ENCODE measurements around the gene ALK.

ALK gene

DNA sequence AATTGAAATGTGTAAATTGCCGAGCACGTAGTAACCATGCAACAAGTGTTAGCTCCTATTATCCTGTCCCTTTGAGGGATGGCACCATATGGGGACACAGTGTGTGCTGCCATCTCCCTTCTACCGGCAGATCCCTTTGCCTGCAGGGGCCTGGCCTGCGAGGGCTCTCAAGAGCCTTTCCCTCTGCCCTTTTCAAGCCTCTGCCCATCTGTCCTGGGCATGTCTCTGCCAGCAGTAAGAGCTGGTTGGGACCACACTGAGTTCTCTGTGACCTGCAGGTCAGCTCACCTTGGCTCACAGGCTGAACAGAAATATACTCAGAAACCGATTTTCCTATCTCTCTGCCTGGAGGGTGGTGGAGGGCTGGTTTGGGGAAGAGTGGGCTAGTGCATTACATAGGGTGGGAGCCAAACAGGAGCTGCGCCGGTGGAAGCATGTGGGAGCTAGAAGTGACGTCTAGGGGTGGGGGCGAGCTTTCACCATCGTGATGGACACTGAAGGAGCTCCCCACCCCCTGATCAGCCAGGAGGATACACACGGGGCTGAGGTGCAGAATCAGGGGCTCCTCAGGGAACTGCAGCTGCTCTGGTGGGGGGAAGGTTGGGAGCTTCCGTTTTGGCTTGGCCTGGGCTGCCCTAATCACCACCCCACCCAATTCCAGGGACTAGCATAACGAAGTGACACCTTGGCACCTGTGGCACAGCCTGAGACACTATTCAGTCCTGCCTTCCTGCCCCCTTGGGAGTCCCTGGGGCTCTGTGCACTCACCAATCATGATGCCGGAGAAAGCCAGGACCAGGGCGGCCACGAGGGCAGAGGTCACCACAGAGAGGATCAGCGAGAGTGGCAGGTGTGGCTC lies 696.5 kb downstream of the ALK start:
- Histone ChIP-seq H3K4me1 (ENCODE audit: control insufficient read depth, insufficient read depth, low read length) (no peaks in the 10 kb centered on the region), H3K27me3 (ENCODE audit: control insufficient read depth, insufficient read depth, low read length) (peaks cover 3% of the 10 kb centered on the region), H3K36me3 (ENCODE audit: control insufficient read depth, insufficient read depth, low read length) (no peaks in the 10 kb centered on the region), H3K27ac (ENCODE audit: low read depth, low read length) (no peak overlapping the region), H3K9ac (ENCODE audit: low read length) (no peak overlapping the region), H3K4me3 (ENCODE audit: low read length) (no peak overlapping the region)

DNA sequence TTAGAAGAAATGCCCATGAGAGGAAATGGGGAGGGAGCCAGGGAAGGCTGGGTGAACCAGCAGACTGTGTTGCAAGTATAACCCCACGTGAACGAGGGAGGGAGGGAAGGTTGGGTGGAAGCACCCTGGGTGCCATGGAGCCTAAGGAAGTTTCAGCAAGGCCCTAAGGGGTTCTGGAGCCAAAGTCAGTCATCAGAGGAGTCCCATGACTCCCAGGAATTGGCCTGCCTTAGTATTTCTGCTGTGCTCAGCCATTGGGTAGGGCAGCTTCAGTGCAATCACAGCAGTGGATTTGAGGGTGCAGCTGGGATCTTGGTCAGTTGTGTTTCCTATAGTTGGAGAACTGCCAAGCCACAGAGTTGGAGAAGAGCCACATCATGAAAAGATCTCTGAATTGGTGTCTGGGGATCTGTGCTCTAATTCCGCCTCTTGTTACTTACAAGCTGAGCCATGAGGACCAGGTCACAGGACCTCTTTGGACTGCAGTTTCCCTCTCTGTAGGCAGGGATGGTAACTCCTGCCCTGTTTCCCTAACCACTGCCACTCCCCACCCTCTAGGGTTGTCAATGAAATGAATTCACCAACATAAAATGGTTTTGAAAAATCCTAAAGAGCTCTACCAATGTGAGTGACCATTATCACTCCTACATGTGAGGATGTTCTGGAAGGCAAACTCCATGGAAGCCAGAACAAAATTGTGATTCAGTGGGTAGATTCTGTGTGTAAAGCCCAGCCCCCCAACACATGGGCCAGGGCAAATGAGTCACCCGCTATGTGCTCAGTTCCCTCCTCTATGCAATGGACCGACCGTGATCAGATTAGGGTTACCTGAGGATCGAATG lies 697.3 kb downstream of the ALK start:
- no peak overlapping the region for H3K27ac ChIP-seq (ENCODE audit: low read depth, low read length)
- no peak overlapping the region for H3K4me3 ChIP-seq (ENCODE audit: low read length)
- peaks cover 3% of the 10 kb centered on the region for H3K27me3 ChIP-seq (ENCODE audit: control insufficient read depth, insufficient read depth, low read length)
- no peak overlapping the region for H3K9ac ChIP-seq (ENCODE audit: low read length)
- no peaks in the 10 kb centered on the region for H3K4me1 ChIP-seq (ENCODE audit: control insufficient read depth, insufficient read depth, low read length)
- no peaks in the 10 kb centered on the region for H3K36me3 ChIP-seq (ENCODE audit: control insufficient read depth, insufficient read depth, low read length)

DNA sequence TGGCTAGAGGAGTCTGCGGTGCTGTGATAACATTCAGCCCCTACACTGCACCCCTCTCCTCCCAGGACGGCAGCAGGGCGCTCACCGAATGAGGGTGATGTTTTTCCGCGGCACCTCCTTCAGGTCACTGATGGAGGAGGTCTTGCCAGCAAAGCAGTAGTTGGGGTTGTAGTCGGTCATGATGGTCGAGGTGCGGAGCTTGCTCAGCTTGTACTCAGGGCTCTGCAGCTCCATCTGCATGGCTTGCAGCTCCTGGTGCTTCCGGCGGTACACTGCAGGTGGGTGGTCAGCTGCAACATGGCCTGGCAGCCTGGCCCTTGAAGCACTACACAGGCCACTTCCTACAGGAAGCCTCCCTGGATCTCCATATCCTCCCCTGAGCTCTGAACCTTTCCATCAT lies 698.1 kb downstream of the ALK start:
- no peak overlapping the region for H3K4me3 ChIP-seq (ENCODE audit: low read length)

DNA sequence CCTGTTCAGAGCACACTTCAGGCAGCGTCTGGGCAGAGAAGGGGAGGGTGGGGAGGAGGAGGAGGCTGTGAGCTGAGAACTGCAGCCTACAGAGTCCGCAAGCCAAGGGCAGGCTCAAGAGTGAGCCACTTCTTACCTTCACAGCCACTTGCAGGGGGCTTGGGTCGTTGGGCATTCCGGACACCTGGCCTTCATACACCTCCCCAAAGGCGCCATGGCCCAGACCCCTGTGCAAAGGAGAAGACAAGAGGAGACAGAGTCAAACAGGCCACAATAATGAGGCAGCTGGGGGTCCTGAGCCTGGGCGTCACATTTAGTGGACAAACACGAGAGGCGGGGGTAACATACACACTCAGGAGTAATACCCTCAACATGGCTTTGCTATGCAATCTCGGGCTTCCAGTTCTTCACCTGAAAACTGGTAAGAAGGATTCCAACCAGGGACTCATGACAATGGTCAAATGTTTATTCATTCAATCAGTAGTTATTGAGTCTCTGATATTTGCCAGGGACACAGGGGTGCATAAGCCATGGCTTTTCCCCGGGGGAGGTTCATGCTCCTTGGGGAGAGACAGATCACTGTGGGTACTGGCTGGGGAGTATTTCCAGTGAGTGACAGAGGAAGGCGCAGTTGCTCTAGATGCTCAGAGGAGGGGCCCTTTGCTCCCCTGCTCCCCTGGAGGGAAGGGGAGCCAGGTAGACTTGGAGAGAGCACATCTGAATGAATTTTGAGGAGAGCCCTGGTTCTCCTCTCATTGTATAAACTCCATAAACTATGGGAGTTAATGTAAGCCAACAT lies 698.8 kb downstream of the ALK start:
- Histone ChIP-seq H3K36me3 (ENCODE audit: control insufficient read depth, insufficient read depth, low read length) (no peaks in the 10 kb centered on the region), H3K9ac (ENCODE audit: low read length) (no peak overlapping the region), H3K27ac (ENCODE audit: low read depth, low read length) (no peak overlapping the region), H3K4me3 (ENCODE audit: low read length) (no peak overlapping the region), H3K4me1 (ENCODE audit: control insufficient read depth, insufficient read depth, low read length) (no peaks in the 10 kb centered on the region), H3K27me3 (ENCODE audit: control insufficient read depth, insufficient read depth, low read length) (peaks cover under 1% of the 10 kb centered on the region)

More for the DNA sequence above, 698.1 kb downstream of the ALK start:
- H3K27ac ChIP-seq (ENCODE audit: low read depth, low read length): no peak overlapping the region
- no peaks in the 10 kb centered on the region for H3K4me1 ChIP-seq (ENCODE audit: control insufficient read depth, insufficient read depth, low read length)
- peaks cover 3% of the 10 kb centered on the region for H3K27me3 ChIP-seq (ENCODE audit: control insufficient read depth, insufficient read depth, low read length)
- no peak overlapping the region for H3K9ac ChIP-seq (ENCODE audit: low read length)
- H3K36me3 ChIP-seq (ENCODE audit: control insufficient read depth, insufficient read depth, low read length): no peaks in the 10 kb centered on the region

DNA sequence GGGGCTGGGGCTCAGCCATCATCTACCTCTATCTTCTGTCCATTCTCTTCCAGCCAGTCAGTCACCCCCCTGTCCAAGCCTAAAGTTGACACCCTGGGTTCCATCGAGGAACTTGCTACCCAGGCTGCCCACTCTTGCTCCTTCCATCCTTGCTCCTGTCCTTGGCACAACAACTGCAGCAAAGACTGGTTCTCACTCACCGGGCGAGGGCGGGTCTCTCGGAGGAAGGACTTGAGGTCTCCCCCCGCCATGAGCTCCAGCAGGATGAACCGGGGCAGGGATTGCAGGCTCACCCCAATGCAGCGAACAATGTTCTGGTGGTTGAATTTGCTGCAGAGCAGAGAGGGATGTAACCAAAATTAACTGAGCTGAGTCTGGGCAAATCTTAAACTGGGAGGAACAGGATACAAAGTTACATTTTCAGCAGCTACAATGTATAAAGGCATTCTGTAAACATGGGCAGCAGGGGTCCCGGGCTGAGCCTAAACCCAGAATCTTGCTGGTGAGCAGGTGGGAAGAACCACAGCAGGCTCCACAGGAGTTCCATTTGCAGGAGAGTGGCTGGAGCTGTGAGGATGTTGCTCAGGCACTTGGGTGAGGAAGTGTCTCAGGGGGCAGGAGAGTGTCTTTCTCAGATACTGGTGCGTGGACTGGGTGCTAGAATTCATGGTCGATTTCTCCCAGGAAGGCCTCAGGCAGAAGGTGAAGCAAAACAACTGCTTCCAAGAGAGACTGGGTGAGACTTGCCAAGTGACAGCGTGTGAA lies 700.7 kb downstream of the ALK start:
- no peaks in the 10 kb centered on the region for H3K4me1 ChIP-seq (ENCODE audit: control insufficient read depth, insufficient read depth, low read length)
- H3K4me3 ChIP-seq (ENCODE audit: low read length): no peak overlapping the region
- no peak overlapping the region for H3K9ac ChIP-seq (ENCODE audit: low read length)
- no peaks in the 10 kb centered on the region for H3K36me3 ChIP-seq (ENCODE audit: control insufficient read depth, insufficient read depth, low read length)
- no peak overlapping the region for H3K27ac ChIP-seq (ENCODE audit: low read depth, low read length)
- no peaks in the 10 kb centered on the region for H3K27me3 ChIP-seq (ENCODE audit: control insufficient read depth, insufficient read depth, low read length)

DNA sequence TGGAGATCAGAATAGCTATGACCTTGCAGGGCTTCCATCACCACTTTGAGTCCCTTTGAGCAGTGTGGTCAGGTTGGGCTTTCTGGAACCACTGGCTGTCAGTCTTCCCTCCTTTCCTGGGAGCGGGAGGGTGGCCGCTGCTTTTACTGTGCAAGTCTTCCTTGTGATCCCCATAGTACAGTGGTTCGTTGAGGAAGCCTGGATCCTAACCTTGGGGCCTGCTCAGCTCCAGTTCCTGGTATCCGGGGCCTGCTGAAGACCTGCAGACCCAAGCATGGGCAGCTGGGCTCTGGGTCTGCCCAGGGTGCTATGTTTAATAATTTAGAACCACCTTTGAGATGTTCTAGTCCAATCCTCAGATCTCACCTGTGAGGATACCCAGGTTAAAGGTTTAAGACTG lies 702.0 kb downstream of the ALK start:
- no peak overlapping the region for H3K9ac ChIP-seq (ENCODE audit: low read length)
- H3K27me3 ChIP-seq (ENCODE audit: control insufficient read depth, insufficient read depth, low read length): no peaks in the 10 kb centered on the region
- no peaks in the 10 kb centered on the region for H3K36me3 ChIP-seq (ENCODE audit: control insufficient read depth, insufficient read depth, low read length)
- no peak overlapping the region for H3K4me3 ChIP-seq (ENCODE audit: low read length)
- H3K4me1 ChIP-seq (ENCODE audit: control insufficient read depth, insufficient read depth, low read length): no peaks in the 10 kb centered on the region
- no peak overlapping the region for H3K27ac ChIP-seq (ENCODE audit: low read depth, low read length)

DNA sequence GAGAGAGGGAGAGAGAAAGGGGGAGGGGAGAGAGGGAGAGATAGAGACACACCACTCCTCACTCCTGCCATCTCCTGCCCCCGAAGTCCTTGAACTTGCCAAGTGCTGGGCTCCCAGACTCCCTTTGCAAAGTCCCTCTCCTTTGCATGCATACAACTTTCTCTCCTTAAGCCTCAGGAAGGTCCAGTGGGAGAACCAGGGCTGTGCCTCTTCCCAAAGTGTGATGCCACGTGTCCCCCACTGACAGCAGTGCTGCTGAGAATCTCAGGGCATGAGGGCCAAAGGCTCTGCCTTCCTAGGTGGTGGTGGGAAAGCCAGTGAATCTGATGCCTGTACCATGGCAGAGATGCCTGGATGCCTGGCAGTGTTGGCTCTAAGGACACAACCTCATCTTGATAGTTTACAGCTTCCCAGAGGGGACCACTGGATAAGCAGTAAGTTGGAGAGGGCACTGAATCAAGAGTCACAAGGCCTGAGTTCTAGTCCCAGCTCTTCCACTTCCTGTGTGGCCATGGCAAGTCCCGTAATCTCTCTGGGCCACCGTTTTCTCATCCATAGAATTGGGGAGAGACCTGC lies 702.7 kb downstream of the ALK start:
- no peak overlapping the region for H3K27ac ChIP-seq (ENCODE audit: low read depth, low read length)
- no peaks in the 10 kb centered on the region for H3K36me3 ChIP-seq (ENCODE audit: control insufficient read depth, insufficient read depth, low read length)

DNA sequence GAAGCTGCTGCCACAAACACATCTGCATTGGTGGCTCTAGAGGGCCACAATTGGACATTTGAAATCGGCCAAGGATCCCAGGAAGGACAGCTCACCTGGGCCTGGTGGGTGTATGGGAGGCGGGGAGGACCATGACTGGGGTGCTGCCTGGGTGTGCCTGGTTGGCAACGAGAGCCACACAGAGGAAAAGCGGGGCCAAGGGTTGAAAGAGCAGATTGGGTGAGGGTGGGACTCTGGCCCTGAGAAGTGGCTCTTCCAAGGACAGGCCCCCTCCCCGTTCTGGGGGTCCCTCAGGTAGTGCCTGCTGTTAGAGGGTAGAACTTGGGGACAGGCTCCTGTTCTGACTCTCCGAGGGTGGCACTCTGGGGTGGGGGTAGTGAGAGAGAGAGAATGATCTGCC lies 703.3 kb downstream of the ALK start:
- no peaks in the 10 kb centered on the region for H3K27me3 ChIP-seq (ENCODE audit: control insufficient read depth, insufficient read depth, low read length)
- H3K4me3 ChIP-seq (ENCODE audit: low read length): no peak overlapping the region
- no peaks in the 10 kb centered on the region for H3K4me1 ChIP-seq (ENCODE audit: control insufficient read depth, insufficient read depth, low read length)
- no peak overlapping the region for H3K9ac ChIP-seq (ENCODE audit: low read length)
- H3K27ac ChIP-seq (ENCODE audit: low read depth, low read length): no peak overlapping the region
- H3K36me3 ChIP-seq (ENCODE audit: control insufficient read depth, insufficient read depth, low read length): no peaks in the 10 kb centered on the region

More for the DNA sequence above, 702.7 kb downstream of the ALK start:
- no peak overlapping the region for H3K4me3 ChIP-seq (ENCODE audit: low read length)
- H3K9ac ChIP-seq (ENCODE audit: low read length): no peak overlapping the region
- H3K27me3 ChIP-seq (ENCODE audit: control insufficient read depth, insufficient read depth, low read length): no peaks in the 10 kb centered on the region
- no peaks in the 10 kb centered on the region for H3K4me1 ChIP-seq (ENCODE audit: control insufficient read depth, insufficient read depth, low read length)

DNA sequence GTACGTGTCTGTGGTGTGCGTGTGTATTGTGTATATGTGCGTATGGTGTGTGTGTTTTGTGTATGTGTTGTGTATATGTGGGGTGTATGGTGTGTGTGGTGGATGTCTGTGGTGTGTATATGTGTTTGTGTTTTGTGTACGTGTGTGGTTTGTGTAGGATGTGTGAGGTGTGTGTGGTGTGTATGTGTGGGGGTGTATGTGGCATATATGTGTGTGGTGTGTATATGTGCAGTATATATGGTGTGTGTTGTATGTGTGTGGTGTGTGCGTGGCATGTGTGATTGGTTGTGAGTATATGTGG lies 704.8 kb downstream of the ALK start:
- Histone ChIP-seq H3K4me1 (ENCODE audit: control insufficient read depth, insufficient read depth, low read length) (no peaks in the 10 kb centered on the region), H3K4me3 (ENCODE audit: low read length) (no peak overlapping the region), H3K36me3 (ENCODE audit: control insufficient read depth, insufficient read depth, low read length) (no peaks in the 10 kb centered on the region), H3K9ac (ENCODE audit: low read length) (no peak overlapping the region), H3K27ac (ENCODE audit: low read depth, low read length) (no peak overlapping the region), H3K27me3 (ENCODE audit: control insufficient read depth, insufficient read depth, low read length) (no peaks in the 10 kb centered on the region)

DNA sequence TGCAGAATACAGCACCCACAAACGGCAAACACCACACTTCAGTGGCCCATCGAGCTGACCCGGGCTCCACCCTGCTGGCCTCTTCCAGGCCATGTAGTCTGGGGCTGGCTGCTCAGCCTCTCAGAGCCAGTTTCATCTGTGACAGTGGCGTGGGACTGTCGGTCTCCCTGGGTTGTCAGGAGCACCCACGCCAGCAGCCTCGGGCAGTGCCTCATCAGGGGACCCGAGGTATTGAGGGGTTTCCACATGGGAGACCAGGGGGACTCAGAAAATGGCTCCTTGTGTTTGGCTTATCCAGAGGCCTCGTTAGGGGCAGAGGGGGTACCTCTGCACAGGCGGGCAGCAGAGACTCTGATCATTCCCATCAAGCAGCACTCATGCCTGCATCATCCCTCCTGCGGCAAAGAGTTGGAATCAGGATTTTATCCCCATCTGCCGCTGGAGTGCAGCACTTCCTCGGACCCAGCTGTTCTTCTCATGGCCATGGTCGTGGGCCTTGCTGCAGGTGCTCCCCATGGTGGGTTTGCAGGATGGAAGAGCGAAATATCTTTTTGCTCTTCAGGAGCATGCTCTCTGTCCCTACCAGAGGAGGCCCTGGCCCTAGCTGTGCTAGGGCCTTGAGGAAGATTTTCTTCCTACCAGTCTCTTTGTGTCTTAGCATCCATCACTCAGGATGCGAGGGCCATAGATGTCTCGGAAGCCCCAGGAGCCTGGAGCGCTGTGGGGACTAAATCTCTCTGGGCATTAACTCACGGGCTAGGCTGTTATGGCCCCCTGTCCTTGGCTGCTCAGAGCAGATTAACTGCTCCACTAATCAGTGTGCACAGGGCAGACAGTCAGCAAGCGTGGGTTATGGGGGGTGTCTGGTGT lies 705.4 kb downstream of the ALK start:
- H3K36me3 ChIP-seq (ENCODE audit: control insufficient read depth, insufficient read depth, low read length): no peaks in the 10 kb centered on the region
- H3K4me3 ChIP-seq (ENCODE audit: low read length): no peak overlapping the region
- H3K27me3 ChIP-seq (ENCODE audit: control insufficient read depth, insufficient read depth, low read length): no peaks in the 10 kb centered on the region
- H3K27ac ChIP-seq (ENCODE audit: low read depth, low read length): no peak overlapping the region
- no peaks in the 10 kb centered on the region for H3K4me1 ChIP-seq (ENCODE audit: control insufficient read depth, insufficient read depth, low read length)
- H3K9ac ChIP-seq (ENCODE audit: low read length): no peak overlapping the region

DNA sequence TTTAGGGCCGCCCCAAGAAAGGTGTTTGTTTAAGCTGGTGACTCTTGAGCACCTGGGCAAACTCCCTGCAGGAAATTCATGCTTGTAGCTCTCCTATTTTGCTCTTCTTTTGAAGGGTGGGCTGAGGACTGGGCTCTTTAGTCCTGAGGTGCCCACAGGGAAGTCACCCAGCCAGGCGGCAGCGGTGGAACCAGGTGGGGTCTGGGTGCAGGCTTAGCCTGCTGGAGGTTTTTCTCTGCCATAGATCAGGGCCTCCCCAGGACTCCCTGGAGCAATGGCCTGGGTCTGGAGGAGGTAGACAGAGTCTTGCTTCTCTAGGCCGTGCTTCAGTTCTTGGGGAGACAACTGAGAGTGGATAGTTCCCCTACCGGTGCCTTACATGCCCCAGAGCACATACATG lies 706.3 kb downstream of the ALK start:
- Histone ChIP-seq H3K9ac (ENCODE audit: low read length) (no peak overlapping the region), H3K27ac (ENCODE audit: low read depth, low read length) (no peak overlapping the region), H3K4me3 (ENCODE audit: low read length) (no peak overlapping the region), H3K36me3 (ENCODE audit: control insufficient read depth, insufficient read depth, low read length) (no peaks in the 10 kb centered on the region), H3K4me1 (ENCODE audit: control insufficient read depth, insufficient read depth, low read length) (no peaks in the 10 kb centered on the region), H3K27me3 (ENCODE audit: control insufficient read depth, insufficient read depth, low read length) (no peaks in the 10 kb centered on the region)
